ENCODE results near the gene DISC1.

DNA sequence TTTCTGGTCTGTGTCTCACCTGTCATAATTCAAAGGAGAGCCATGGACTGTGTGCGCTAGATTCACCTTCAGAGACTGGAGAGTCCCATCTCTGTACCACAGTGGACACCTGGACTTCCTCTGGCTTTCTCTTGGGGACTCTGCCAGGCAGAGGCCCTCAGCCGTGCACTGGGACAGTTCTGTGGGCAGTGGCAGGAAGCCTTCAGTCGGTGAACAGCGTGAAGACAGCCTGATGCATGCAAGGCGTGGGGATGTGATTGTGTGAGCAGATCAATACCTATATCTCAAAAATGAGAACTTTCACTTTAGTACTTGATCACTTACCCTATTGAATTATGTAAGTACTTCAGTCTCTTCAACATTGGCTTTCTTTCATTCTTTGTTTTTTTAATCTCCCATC lies 245.3 kb downstream of the DISC1 start:
- TF ChIP-seq POLR2AphosphoS5 (IDR thresholded peaks at IDR 0.05; ENCODE audit: low read depth, low read length) (no peak), SRF (IDR thresholded peaks at IDR 0.05; ENCODE audit: low read depth) (no peak), RAD21 (IDR thresholded peaks at IDR 0.05; ENCODE audit: low read depth) (no peak), YY1 (IDR thresholded peaks at IDR 0.05; ENCODE audit: extremely low read depth, insufficient replicate concordance, low read depth, low read length) (no peak), EZH2 (IDR thresholded peaks at IDR 0.05) (no peak), POLR2A (IDR thresholded peaks at IDR 0.05; ENCODE audit: borderline replicate concordance, extremely low read depth, insufficient read depth, insufficient read length) (no peak), ZNF274 (IDR thresholded peaks at IDR 0.05; ENCODE audit: low read depth, low read length) (no peak), CBX3 (IDR thresholded peaks at IDR 0.05; ENCODE audit: low read depth) (no peak)
- TF ChIP-seq, protein P1, sequence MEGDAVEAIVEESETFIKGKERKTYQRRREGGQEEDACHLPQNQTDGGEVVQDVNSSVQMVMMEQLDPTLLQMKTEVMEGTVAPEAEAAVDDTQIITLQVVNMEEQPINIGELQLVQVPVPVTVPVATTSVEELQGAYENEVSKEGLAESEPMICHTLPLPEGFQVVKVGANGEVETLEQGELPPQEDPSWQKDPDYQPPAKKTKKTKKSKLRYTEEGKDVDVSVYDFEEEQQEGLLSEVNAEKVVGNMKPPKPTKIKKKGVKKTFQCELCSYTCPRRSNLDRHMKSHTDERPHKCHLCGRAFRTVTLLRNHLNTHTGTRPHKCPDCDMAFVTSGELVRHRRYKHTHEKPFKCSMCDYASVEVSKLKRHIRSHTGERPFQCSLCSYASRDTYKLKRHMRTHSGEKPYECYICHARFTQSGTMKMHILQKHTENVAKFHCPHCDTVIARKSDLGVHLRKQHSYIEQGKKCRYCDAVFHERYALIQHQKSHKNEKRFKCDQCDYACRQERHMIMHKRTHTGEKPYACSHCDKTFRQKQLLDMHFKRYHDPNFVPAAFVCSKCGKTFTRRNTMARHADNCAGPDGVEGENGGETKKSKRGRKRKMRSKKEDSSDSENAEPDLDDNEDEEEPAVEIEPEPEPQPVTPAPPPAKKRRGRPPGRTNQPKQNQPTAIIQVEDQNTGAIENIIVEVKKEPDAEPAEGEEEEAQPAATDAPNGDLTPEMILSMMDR (IDR thresholded peaks at IDR 0.05 in 2 of 3, conservative IDR thresholded peaks at IDR 0.05 in 1 of 3; ENCODE audit: borderline replicate concordance in 1 of 3, insufficient read depth in 1 of 3, low read depth in 2 of 3, low read length in 2 of 3): no peak
- TF ChIP-seq, protein P2, sequence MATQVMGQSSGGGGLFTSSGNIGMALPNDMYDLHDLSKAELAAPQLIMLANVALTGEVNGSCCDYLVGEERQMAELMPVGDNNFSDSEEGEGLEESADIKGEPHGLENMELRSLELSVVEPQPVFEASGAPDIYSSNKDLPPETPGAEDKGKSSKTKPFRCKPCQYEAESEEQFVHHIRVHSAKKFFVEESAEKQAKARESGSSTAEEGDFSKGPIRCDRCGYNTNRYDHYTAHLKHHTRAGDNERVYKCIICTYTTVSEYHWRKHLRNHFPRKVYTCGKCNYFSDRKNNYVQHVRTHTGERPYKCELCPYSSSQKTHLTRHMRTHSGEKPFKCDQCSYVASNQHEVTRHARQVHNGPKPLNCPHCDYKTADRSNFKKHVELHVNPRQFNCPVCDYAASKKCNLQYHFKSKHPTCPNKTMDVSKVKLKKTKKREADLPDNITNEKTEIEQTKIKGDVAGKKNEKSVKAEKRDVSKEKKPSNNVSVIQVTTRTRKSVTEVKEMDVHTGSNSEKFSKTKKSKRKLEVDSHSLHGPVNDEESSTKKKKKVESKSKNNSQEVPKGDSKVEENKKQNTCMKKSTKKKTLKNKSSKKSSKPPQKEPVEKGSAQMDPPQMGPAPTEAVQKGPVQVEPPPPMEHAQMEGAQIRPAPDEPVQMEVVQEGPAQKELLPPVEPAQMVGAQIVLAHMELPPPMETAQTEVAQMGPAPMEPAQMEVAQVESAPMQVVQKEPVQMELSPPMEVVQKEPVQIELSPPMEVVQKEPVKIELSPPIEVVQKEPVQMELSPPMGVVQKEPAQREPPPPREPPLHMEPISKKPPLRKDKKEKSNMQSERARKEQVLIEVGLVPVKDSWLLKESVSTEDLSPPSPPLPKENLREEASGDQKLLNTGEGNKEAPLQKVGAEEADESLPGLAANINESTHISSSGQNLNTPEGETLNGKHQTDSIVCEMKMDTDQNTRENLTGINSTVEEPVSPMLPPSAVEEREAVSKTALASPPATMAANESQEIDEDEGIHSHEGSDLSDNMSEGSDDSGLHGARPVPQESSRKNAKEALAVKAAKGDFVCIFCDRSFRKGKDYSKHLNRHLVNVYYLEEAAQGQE (IDR thresholded peaks at IDR 0.05; ENCODE audit: low read depth): no peak
